ENCODE measurements around the gene STK39.

Gene STK39

GRCh38 chr2:167944825-167945659 lies 302.4 kb downstream of the STK39 start:
- no peak for DNase-seq

DNA sequence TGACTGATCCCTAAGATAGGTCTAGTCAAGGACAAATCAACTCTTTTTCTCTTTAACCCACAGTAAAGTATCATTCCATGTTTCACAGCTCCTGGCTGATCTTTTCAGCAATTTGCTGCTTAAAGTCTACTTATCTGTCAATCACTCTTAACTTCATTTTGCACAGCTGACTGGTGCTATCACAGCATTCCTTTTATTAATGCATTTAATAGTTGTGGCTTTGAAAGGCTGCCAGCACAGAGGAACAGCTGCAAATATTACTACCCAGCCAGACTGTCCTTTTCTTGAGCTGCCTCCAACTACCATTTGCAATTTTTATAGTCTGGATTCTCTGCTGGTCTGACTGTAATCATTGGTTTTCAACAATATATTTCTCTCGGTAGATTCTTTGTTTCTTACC lies 303.5 kb downstream of the STK39 start:
- DNase-seq, result no peak

GRCh38 chr2:167943368-167943767 lies 304.0 kb downstream of the STK39 start:
- DNase-seq, result no peak

DNA sequence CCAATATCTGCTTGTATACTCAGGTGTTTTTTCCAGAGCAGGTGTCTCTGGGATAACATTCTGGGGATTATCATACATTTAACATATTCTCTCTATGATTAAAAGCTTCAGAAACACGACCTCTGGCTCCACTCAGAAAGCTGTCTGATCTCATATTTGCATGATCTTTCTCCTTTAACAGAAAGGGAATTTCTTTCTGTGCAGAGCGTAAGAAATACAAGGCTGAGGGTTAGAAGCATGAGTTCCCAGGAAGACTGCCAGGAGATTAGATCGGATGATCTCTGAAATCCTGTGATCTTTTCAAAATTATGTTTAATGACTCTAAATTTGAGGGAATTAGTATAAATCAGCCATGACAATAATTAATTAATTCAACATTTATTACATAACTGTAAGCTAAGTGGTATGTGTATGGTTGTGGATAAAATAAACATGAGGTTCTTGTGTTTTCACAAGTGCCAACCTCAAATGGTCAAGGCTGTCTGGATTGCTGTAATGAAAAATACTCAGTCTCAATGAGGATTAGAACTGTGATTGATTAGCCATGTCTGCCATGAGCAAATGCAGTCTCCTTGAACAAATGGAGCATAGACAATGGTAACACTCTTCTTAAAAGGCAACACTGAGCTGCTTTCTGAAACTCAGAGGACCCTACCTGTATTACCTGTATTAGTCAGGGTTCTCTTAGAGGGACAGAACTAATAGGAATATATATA lies 304.9 kb downstream of the STK39 start:
- no peak for DNase-seq

DNA sequence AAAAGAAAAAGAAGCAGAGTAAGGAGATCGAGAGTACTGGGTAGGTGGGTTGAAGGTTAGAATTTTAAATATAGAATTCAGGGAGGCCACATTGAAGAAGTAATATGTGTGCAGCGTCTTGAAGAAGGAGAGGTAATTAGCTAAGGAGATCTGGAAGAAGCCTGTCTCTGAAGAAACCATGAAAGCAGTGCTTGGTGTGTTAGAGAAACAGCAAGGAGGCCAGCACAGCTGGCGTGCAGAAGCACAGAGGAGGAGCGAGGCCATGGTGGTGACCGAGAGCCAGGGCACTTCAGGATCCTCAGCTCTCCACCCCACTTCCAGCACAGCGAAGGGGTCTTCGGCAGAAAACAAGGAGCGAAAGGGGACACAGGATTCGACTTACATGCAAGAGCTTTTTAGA lies 305.8 kb downstream of the STK39 start:
- no peak for DNase-seq

- no peak for DNase-seq
Measured at GRCh38 chr2:167940734-167941507, 306.5 kb downstream of the STK39 start.

DNA sequence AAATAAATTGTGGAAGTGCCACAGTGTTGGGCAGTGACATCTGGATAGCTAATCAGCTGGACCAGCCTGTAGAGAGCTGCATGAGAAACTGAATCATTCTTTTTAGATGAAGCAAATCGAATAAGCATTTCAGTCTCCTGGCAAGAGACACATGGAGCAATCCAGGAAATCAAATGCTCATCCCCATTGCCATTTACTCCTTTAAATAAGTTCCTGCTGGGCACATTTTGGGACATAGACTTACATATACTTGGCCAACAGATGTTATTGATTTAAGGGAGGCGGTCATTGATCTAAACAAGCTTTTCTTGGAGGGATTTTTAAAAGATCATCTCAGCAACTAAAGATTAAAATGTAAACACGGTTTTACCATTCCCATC lies 307.1 kb downstream of the STK39 start:
- no peak for DNase-seq

GRCh38 chr2:167939514-167940345 lies 307.7 kb downstream of the STK39 start:
- DNase-seq, result no peak

- no peak for DNase-seq
Measured at GRCh38 chr2:167937403-167937802, 310.0 kb downstream of the STK39 start.

- DNase-seq, result no peak
Measured at GRCh38 chr2:167935803-167936110, 311.6 kb downstream of the STK39 start.

- no peak for DNase-seq
Measured at GRCh38 chr2:167933097-167933814, 314.1 kb downstream of the STK39 start.

DNA sequence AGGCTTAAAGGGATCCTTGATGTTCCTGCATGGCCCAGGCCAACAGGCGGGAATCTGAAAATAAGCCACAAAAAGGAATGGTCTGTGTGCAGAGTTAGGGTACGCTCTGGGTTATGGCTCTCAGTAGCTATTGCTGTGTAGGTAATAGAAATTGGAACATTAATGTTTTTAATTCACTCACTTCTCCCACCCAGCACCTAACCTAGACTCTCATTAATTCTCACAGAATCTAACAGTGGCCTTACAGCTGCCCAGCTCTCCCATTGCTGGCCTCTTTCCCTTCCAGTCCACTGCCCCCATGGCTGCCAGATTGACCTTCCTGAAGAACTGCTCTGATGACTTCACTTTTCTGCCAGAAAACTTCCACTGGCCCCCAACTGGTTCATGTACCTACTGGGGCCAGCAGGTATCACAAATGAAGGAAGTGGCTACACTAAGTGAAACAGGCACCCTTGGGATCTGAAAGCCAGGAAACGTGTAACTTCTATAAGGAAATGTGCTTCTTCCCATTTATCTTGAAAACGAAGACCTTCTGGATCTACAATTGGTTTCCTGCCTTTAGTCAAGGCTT lies 315.2 kb downstream of the STK39 start:
- DNase-seq, result no peak

GRCh38 chr2:167929484-167929883 lies 317.9 kb downstream of the STK39 start:
- DNase-seq, result no peak

DNA sequence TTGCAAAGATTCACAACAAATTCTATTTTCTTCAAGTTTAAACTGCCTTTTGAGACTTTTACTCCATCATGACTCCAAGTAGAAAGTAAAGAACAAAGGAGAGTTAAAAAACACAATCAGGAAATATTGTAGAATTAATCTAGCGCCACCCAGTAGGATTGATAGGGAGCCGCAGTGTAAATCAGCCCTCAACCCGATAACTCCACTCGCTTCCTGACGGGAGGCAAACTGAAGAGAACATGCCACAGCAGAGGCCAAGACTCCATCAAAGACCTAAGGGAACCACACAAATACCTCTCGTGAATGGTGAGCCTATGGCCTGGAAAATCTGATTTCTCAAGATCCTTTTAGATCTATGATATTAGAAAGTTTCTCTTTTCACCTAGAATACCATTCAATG lies 319.0 kb downstream of the STK39 start:
- no peak for DNase-seq

DNA sequence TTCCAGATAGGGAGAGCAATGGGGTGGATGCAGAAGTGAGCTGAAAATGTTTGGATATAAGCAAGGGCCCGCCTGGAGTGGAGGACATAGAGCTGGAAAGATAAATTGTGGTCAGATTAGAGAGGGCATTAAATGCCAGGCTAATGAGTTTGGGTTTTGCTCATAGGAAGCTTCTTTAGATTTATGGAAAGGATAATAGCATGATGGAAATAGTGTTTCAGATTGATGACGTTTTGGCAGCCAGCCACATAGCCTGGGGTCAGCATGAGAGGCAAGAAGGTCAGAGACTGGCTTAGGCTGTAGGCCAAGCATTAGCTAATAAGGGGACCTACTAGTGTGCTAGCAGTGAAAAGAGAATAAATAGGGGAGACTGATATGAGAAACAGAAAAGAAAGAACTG lies 321.6 kb downstream of the STK39 start:
- DNase-seq, result no peak

DNA sequence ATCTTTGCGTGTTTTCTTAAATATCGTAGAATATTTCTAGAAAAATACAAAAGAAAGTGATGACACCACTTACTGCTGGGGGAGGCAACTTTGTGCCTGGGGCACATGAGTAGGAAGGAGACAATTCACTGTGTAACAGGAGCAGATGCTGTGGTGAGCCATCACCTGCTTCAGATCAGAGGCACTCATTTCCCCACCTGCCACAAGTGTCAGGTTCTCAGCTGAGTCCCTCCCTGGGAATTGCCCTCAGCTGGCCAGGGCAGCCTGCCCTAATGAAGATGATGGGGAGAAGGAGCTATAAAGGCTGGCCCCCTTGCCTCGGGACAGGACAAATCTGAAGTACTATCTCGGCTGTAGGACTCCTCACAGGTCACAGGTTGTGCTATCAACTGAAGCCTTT lies 322.8 kb downstream of the STK39 start:
- no peak for DNase-seq

- DNase-seq, result no peak
Measured at GRCh38 chr2:167916756-167917155, 330.6 kb downstream of the STK39 start.

GRCh38 chr2:167914969-167915368 lies 332.4 kb downstream of the STK39 start:
- no peak for DNase-seq

- DNase-seq, result no peak
Measured at GRCh38 chr2:167908786-167909185, 338.6 kb downstream of the STK39 start.

GRCh38 chr2:167905668-167906067 lies 341.7 kb downstream of the STK39 start:
- no peak for DNase-seq
